Transverse colon (tissue), 4 donors: ENCODE results near the gene THBS4.

Experiments used
- EP300 ChIP-seq: sonication (generic); formaldehyde crosslinking; IDR thresholded peaks from one replicate; pipeline ENCODE4 v1.6.1; 2017; ENCODE audit warnings: antibody characterized with exemption, low read depth
- POLR2A ChIP-seq: fragments of 450-650 bp; IDR thresholded peaks from one replicate; pipeline ENCODE4 v1.6.1; 2016; ENCODE audit warnings: antibody characterized with exemption, mild to moderate bottlenecking, moderate library complexity
- POLR2AphosphoS5 ChIP-seq, 3 donors: sonication (generic); formaldehyde crosslinking; IDR thresholded peaks; one replicate each; pipeline ENCODE4 v1.6.1; 2016; ENCODE audit warnings: antibody characterized with exemption in 3 of 3
- TF ChIP-seq, protein P1 (sequence below), 5 experiments: fragments of 200-600 bp in 3 of 5; fragments of 450-650 bp in 2 of 5; sonication (generic) in 3 of 5; IDR thresholded peaks; 1 replicate in 2 of 5; 2 replicates in 3 of 5; pipeline ENCODE4 v1.5.1; 2016 to 2017; ENCODE audit warnings: antibody characterized with exemption in 5 of 5, inconsistent platforms in 3 of 5, mild to moderate bottlenecking in 2 of 5, moderate library complexity in 1 of 5

- no peak for TF ChIP-seq POLR2AphosphoS5 (IDR thresholded peaks at IDR 0.05)
- TF ChIP-seq, protein P1, sequence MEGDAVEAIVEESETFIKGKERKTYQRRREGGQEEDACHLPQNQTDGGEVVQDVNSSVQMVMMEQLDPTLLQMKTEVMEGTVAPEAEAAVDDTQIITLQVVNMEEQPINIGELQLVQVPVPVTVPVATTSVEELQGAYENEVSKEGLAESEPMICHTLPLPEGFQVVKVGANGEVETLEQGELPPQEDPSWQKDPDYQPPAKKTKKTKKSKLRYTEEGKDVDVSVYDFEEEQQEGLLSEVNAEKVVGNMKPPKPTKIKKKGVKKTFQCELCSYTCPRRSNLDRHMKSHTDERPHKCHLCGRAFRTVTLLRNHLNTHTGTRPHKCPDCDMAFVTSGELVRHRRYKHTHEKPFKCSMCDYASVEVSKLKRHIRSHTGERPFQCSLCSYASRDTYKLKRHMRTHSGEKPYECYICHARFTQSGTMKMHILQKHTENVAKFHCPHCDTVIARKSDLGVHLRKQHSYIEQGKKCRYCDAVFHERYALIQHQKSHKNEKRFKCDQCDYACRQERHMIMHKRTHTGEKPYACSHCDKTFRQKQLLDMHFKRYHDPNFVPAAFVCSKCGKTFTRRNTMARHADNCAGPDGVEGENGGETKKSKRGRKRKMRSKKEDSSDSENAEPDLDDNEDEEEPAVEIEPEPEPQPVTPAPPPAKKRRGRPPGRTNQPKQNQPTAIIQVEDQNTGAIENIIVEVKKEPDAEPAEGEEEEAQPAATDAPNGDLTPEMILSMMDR (IDR thresholded peaks at IDR 0.05), result no peak
- TF ChIP-seq POLR2A, result no peak
- no peak for TF ChIP-seq EP300
Observed at GRCh38 chr5:80043187-80043586, 8.0 kb downstream of the THBS4 start.
